HG03066 (cell line): Measurements from ENCODE around the gene XPO4.

Source experiments
- ATAC-seq: cut with Tn5 transposase; IDR thresholded peaks from one replicate; pipeline ENCODE4 v1.9.1; 2021; ENCODE audit warnings: low read depth; ENCODE audit not compliant: unreplicated experiment

The XPO4 gene

GRCh38 chr13:20740021-20740420 lies 162.5 kb downstream of the XPO4 start:
- no peak for ATAC-seq

GRCh38 chr13:20738616-20739015 lies 163.9 kb downstream of the XPO4 start:
- no peak for ATAC-seq

GRCh38 chr13:20729633-20730585 lies 172.6 kb downstream of the XPO4 start:
- ATAC-seq = no peak

- no peak for ATAC-seq
Measured at GRCh38 chr13:20728579-20729311, 173.8 kb downstream of the XPO4 start.

- no peak for ATAC-seq
Measured at GRCh38 chr13:20727856-20728255, 174.7 kb downstream of the XPO4 start.
